Right lobe of liver (tissue), 6 donors: ENCODE results near the gene ZNF154. TPM values are rescaled to one million over a fixed set of nuclear protein-coding genes. Genes with fewer than 3 reads are reported as not detected.

Experiments used
- ATAC-seq, 4 donors: fragments of 200-7000 bp; cut with Tn5 transposase; one replicate each; pipeline ENCODE4 v1.9.1; 2020; ENCODE audit warnings: mild to moderate bottlenecking in 4 of 4, moderate library complexity in 4 of 4
- DNase-seq, 3 donors: peaks; one replicate each; pipeline ENCODE4 v3.0.0-alpha.2; 2020
- H3K27ac ChIP-seq, 3 donors: fragments of 200-600 bp; one replicate each; pipeline ENCODE4 v1.8.0; 2022
- H3K27me3 ChIP-seq, 2 donors: fragments of 200-600 bp; one replicate each; pipeline ENCODE4 v1.8.0; 2022
- H3K36me3 ChIP-seq, 4 donors: fragments of 200-600 bp; sonication (generic) in 1 of 4; one replicate each; pipeline versions ENCODE4 v1.5.1 to v1.8.0; 2017 to 2022; ENCODE audit warnings: control low read depth in 1 of 4
- H3K4me1 ChIP-seq, 4 donors: fragments of 200-600 bp; sonication (generic) in 1 of 4; one replicate each; pipeline versions ENCODE4 v1.5.1 to v1.8.0; 2017 to 2022; ENCODE audit warnings: control low read depth in 1 of 4
- H3K4me3 ChIP-seq, 3 donors: fragments of 200-600 bp; one replicate each; pipeline ENCODE4 v1.8.0; 2022
- H3K9me3 ChIP-seq, 4 donors: fragments of 200-600 bp; sonication (generic) in 1 of 4; one replicate each; pipeline versions ENCODE4 v1.5.1 to v1.8.0; 2017 to 2022; ENCODE audit warnings: control low read depth in 1 of 4
- POLR2A ChIP-seq: fragments of 450-650 bp; IDR thresholded peaks from one replicate; pipeline ENCODE4 v1.6.1; 2017; ENCODE audit warnings: antibody characterized with exemption, mild to moderate bottlenecking
- WGBS: methylation state at CpG from one replicate; pipeline ENCODE4 v1.1.6; 2018; ENCODE audit warnings: low coverage, low lambda C conversion rate; ENCODE audit not compliant: insufficient coverage; ENCODE audit errors: missing lambda C conversion rate; 5-methylcytosine and 5-hydroxymethylcytosine counted together
- intact Hi-C, 2 donors: fragments of 100-400 bp; cut with DNase I; formaldehyde crosslinking; loops; one replicate each; pipeline versions ENCODE4 v1.11.2 to v1.14.1; 2022
- total RNA-seq, 6 experiments: library from RNA; depleted of rRNA in 2 of 6; stranded (reverse); fragments of >200 nt in 2 of 6; fragmentation: NEBNext Ultra II Directional in 3 of 6; extraction: Animal tissue kit (Norgen Biotek cat#: 25700) in 3 of 6; gene quantifications; one replicate each; pipeline versions ENCODE4 v1.1.0 to v1.2.4, GENCODE V29; 2016 to 2023
- TF ChIP-seq, protein P1 (sequence below), 4 donors: fragments of 200-600 bp in 3 of 4; fragments of 450-650 bp in 1 of 4; IDR thresholded peaks; one replicate each; pipeline versions ENCODE4 v1.5.1 to v1.8.0; 2016 to 2022; ENCODE audit warnings: antibody characterized with exemption in 4 of 4, mild to moderate bottlenecking in 2 of 4
- donor health status: DM: no; HTN: yes; CAD: no.
- donor health status: DM: no; HTN: no; CAD: no.
- donor health status: DM: no; HTN: no; CAD: no.
- donor health status: DM: no; HTN: yes; CAD: no.
- donor health status: DM: no; HTN: yes; CAD: no.

The ZNF154 gene
- total RNA-seq, 6 experiments from 2014 or later = 0.31 to 1.2 (median 0.60) TPM

DNA sequence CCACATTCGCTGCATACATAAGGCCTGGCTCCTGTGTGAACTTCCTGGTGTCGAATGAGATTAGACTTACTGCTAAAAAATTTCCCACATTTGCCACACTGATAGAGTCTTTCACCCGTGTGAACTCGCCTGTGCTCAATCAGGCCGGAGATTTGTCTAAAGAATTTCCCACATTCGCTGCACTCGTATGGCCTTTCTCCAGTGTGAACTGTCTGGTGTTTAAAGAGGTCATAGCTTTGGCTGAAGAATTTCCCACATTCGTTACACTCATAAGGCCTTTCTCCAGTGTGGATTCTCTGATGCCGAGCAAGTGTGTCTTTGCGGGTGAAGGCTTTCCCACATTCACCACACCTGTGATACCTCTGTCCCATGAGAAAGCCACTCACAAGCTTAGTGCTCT, 11.9 kb upstream of the ZNF154 start:
- H3K4me3 ChIP-seq = no peak overlapping the region
- peaks cover 0 to 20% (median 3%) of the 10 kb centered on the region in 4 donors for H3K9me3 ChIP-seq
- no peaks in the 10 kb centered on the region for H3K27me3 ChIP-seq
- no peaks in the 10 kb centered on the region for H3K4me1 ChIP-seq
- no peak for DNase-seq
- no peak for TF ChIP-seq POLR2A
- TF ChIP-seq, protein P1, sequence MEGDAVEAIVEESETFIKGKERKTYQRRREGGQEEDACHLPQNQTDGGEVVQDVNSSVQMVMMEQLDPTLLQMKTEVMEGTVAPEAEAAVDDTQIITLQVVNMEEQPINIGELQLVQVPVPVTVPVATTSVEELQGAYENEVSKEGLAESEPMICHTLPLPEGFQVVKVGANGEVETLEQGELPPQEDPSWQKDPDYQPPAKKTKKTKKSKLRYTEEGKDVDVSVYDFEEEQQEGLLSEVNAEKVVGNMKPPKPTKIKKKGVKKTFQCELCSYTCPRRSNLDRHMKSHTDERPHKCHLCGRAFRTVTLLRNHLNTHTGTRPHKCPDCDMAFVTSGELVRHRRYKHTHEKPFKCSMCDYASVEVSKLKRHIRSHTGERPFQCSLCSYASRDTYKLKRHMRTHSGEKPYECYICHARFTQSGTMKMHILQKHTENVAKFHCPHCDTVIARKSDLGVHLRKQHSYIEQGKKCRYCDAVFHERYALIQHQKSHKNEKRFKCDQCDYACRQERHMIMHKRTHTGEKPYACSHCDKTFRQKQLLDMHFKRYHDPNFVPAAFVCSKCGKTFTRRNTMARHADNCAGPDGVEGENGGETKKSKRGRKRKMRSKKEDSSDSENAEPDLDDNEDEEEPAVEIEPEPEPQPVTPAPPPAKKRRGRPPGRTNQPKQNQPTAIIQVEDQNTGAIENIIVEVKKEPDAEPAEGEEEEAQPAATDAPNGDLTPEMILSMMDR (IDR thresholded peaks at IDR 0.05) = no peak
- peaks cover 0 to 24% (median 6%) of the 10 kb centered on the region in 4 donors for H3K36me3 ChIP-seq
- WGBS = 87% methylated on average over 3 of the region's 10 CpGs
- no peak for ATAC-seq
- no peak overlapping the region for H3K27ac ChIP-seq
- intact Hi-C loops = no loop called here

DNA sequence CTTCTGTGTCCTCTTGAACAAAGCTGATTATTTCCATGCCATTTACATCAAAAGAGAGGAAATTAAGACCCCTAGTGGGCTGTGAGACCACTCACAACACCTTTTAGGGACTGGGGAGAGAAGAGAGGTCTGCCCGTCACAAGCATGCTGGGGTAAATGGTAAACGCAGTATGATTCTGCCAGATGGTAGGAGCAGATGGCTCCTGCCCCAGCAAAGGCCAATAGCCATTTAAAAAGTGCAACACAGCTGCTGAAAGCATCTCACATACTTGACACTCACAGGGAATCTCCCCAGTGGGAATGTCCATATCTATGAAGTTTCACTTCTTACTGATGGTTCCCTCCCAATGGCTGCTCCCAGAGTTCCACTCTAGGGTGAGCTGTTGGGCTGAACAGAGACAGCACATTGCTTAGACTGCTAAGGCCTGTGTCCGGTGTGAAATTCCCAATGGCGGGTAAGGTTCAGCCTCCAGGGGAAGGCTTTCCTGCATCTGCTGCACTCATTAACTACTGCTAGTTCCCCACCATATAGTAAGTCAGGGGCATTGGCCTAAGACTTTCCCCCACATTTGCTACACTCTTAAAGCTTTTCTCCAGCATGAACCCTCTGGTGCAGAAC, 11.0 kb upstream of the ZNF154 start:
- DNase-seq (no peak), ATAC-seq (no peak)
- intact Hi-C loops = no loop called here
- Histone ChIP-seq H3K27me3 (no peaks in the 10 kb centered on the region), H3K4me1 (no peaks in the 10 kb centered on the region), H3K9me3 (peaks cover 0 to 20% (median 3%) of the 10 kb centered on the region in 4 donors), H3K4me3 (no peak overlapping the region), H3K36me3 (peaks cover 0 to 24% (median 6%) of the 10 kb centered on the region in 4 donors), H3K27ac (no peak overlapping the region)
- TF ChIP-seq POLR2A = no peak
- WGBS = 76% methylated on average over 2 of the region's 4 CpGs

DNA sequence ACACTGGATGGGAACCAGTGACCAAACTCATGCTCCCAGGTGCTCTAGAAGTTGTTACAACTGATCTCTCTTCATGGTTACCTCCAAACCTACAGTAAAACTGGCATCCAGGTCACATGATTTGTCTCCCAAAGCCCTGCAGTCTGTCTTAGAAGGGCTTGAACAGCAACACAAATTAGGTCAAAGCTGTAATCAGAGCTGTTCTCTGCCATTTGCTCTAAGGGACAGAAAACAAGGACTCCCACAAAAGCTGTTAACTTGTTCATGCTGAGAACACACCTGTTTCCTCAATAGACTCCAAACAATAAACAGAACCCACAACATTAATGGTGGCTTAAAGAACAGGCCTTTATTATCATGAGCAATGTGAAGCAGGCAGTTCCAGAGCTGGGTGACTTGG, 10.4 kb upstream of the ZNF154 start:
- TF ChIP-seq, protein P1 (IDR thresholded peaks at IDR 0.05) = no peak
- TF ChIP-seq POLR2A = no peak
- intact Hi-C loops = no loop called here
- Histone ChIP-seq H3K4me1 (no peaks in the 10 kb centered on the region), H3K4me3 (no peak overlapping the region), H3K27ac (no peak overlapping the region), H3K9me3 (peaks cover 0 to 20% (median 3%) of the 10 kb centered on the region in 4 donors), H3K27me3 (no peaks in the 10 kb centered on the region), H3K36me3 (peaks cover 0 to 24% (median 6%) of the 10 kb centered on the region in 4 donors)
- DNase-seq (no peak), ATAC-seq (no peak)

DNA sequence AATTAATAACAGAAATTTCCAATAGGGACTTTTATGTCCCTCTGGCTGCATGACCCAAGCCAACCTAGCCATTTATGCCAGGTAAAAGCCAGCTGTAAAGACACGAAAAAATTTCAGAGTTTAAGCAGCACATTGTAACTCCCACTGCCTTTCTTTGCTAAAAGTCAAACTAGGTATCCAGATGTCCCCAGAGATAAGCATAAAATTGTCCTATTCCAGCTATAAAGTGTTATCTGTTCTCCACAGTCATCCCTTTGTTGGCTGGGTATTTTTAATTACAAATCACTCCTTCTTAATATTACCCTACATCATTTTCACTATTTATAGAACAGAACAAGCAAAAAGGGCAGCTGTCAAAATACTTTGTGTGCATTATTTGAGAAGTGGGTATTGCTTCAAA, 3.2 kb upstream of the ZNF154 start:
- no peaks in the 10 kb centered on the region for H3K9me3 ChIP-seq
- intact Hi-C loops = no loop called here
- DNase-seq (no peak), ATAC-seq (no peak)
- H3K4me3 ChIP-seq = no peak overlapping the region
- H3K27me3 ChIP-seq = no peaks in the 10 kb centered on the region
- H3K4me1 ChIP-seq = no peaks in the 10 kb centered on the region
- 75% methylated on average over 1 of the region's 1 CpG for WGBS
- H3K36me3 ChIP-seq = peaks cover 0 to 2% (median 0%) of the 10 kb centered on the region in 4 donors
- H3K27ac ChIP-seq = no peak overlapping the region
- TF ChIP-seq, protein P1 (IDR thresholded peaks at IDR 0.05) = no peak
- TF ChIP-seq POLR2A = no peak

DNA sequence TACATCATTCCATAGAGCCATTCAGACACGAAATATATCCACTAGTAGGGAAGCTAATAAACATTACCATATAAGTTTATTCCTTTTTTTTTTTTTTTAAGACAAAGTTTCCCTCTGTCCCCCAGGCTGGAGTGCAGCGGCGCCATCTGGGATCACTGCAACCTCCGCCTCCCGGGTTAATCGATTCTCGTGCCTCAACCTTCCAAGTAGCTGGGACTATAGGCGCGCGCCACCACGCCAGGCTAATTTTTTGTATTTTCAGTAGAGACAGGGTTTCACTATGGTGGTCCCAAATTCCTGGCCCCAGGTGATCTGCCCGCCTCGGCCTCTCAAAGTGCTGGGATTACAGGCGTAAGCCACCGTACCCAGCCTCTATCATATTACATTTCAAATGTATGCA, 612 bp upstream of the ZNF154 start:
- Histone ChIP-seq H3K9me3 (no peaks in the 10 kb centered on the region), H3K4me3 (no peak overlapping the region), H3K27ac (peak overlapping the region in 1 of 3 donors; percentile 68), H3K4me1 (no peaks in the 10 kb centered on the region), H3K36me3 (peaks cover 0 to 2% (median 0%) of the 10 kb centered on the region in 4 donors), H3K27me3 (no peaks in the 10 kb centered on the region)
- no peak for TF ChIP-seq POLR2A
- TF ChIP-seq, protein P1 (IDR thresholded peaks at IDR 0.05) = no peak
- WGBS = 46% methylated on average over 4 of the region's 15 CpGs
- DNase-seq (no peak), ATAC-seq (no peak)
- intact Hi-C loops = no loop called here
